Thyroid gland (tissue), 4 donors: ENCODE results near the gene NFYC. TPM values are rescaled to one million over a fixed set of nuclear protein-coding genes. Genes with fewer than 3 reads are reported as not detected.

Experiments used
- DNase-seq, 2 donors: peaks; one replicate each; pipeline ENCODE4 v3.0.0-alpha.2; 2019
- H3K27ac ChIP-seq, 3 donors: fragments of 200-600 bp; sonication (generic); 1 replicate in 2 of 3; 2 replicates in 1 of 3; pipeline ENCODE4 v1.5.1; 2016 to 2019; ENCODE audit warnings: mild to moderate bottlenecking in 1 of 3, moderate library complexity in 1 of 3
- H3K27me3 ChIP-seq: fragments of 200-600 bp; sonication (generic); one replicate; pipeline ENCODE4 v1.5.1; 2019
- H3K36me3 ChIP-seq, 2 donors: fragments of 200-600 bp; sonication (generic); one replicate each; pipeline ENCODE4 v1.5.1; 2016 to 2019
- H3K4me1 ChIP-seq, 2 donors: fragments of 200-600 bp; sonication (generic); one replicate each; pipeline ENCODE4 v1.5.1; 2017 to 2019
- H3K4me3 ChIP-seq, 3 donors: fragments of 200-600 bp; sonication (generic); replicated peaks in 1 of 3; 1 replicate in 2 of 3; 2 replicates in 1 of 3; pipeline ENCODE4 v1.5.1; 2016; ENCODE audit warnings: mild to moderate bottlenecking in 1 of 3
- H3K9me3 ChIP-seq: fragments of 200-600 bp; sonication (generic); one replicate; pipeline ENCODE4 v1.5.1; 2017
- POLR2A ChIP-seq, 2 donors: fragments of 450-650 bp; IDR thresholded peaks; one replicate each; pipeline ENCODE4 v1.6.1; 2017; ENCODE audit warnings: antibody characterized with exemption in 2 of 2, mild to moderate bottlenecking in 2 of 2, moderate library complexity in 1 of 2
- WGBS, 2 donors: methylation state at CpG; one replicate each; pipeline ENCODE4 v1.1.5; 2017; 5-methylcytosine and 5-hydroxymethylcytosine counted together
- intact Hi-C: fragments of 100-400 bp; cut with DNase I; formaldehyde crosslinking; loops from one replicate; pipeline ENCODE4 v1.15.1; 2023
- total RNA-seq, 4 donors: library from RNA; depleted of rRNA; stranded (reverse); fragments of >200 nt; gene quantifications; one replicate each; pipeline ENCODE4 v1.2.3, GENCODE V29; 2016
- TF ChIP-seq, protein P1 (sequence below), 6 experiments: fragments of 200-600 bp in 3 of 6; fragments of 450-650 bp in 3 of 6; sonication (generic) in 3 of 6; IDR thresholded peaks; one replicate each; pipeline ENCODE4 v1.5.1; 2016 to 2019; ENCODE audit warnings: antibody characterized with exemption in 6 of 6, mild to moderate bottlenecking in 2 of 6, inconsistent platforms in 1 of 6, moderate library complexity in 1 of 6

The NFYC gene
- total RNA-seq, 4 donors from 2014 or later, result 70.5 to 175 (median 96.7) TPM

GRCh38 chr1:40676501-40676900 is 15.0 kb upstream of the NFYC start:
- intact Hi-C loops, result no loop called here
- Histone ChIP-seq H3K9me3 (no peaks in the 10 kb centered on the region), H3K4me1 (no peaks in the 10 kb centered on the region), H3K36me3 (no peaks in the 10 kb centered on the region), H3K4me3 (no peak overlapping the region), H3K27me3 (no peaks in the 10 kb centered on the region), H3K27ac (no peak overlapping the region)
- TF ChIP-seq POLR2A (IDR thresholded peaks at IDR 0.05), result no peak
- TF ChIP-seq, protein P1, sequence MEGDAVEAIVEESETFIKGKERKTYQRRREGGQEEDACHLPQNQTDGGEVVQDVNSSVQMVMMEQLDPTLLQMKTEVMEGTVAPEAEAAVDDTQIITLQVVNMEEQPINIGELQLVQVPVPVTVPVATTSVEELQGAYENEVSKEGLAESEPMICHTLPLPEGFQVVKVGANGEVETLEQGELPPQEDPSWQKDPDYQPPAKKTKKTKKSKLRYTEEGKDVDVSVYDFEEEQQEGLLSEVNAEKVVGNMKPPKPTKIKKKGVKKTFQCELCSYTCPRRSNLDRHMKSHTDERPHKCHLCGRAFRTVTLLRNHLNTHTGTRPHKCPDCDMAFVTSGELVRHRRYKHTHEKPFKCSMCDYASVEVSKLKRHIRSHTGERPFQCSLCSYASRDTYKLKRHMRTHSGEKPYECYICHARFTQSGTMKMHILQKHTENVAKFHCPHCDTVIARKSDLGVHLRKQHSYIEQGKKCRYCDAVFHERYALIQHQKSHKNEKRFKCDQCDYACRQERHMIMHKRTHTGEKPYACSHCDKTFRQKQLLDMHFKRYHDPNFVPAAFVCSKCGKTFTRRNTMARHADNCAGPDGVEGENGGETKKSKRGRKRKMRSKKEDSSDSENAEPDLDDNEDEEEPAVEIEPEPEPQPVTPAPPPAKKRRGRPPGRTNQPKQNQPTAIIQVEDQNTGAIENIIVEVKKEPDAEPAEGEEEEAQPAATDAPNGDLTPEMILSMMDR (IDR thresholded peaks at IDR 0.05), result no peak
- 28 to 46% methylated on average over 1 of the region's 1 CpG for WGBS, 2 donors
- no peak for DNase-seq

- Histone ChIP-seq H3K27ac (no peak overlapping the region), H3K4me1 (no peaks in the 10 kb centered on the region), H3K27me3 (no peaks in the 10 kb centered on the region), H3K9me3 (no peaks in the 10 kb centered on the region), H3K4me3 (no peak overlapping the region), H3K36me3 (no peaks in the 10 kb centered on the region)
- TF ChIP-seq, protein P1 (IDR thresholded peaks at IDR 0.05), result no peak
- no peak for TF ChIP-seq POLR2A (IDR thresholded peaks at IDR 0.05)
- 96 to 99% methylated on average over 2 of the region's 2 CpGs for WGBS, 2 donors
- intact Hi-C loops, result no loop called here
- DNase-seq, result no peak
Observed at GRCh38 chr1:40679165-40679953, 12.1 kb upstream of the NFYC start.

DNA sequence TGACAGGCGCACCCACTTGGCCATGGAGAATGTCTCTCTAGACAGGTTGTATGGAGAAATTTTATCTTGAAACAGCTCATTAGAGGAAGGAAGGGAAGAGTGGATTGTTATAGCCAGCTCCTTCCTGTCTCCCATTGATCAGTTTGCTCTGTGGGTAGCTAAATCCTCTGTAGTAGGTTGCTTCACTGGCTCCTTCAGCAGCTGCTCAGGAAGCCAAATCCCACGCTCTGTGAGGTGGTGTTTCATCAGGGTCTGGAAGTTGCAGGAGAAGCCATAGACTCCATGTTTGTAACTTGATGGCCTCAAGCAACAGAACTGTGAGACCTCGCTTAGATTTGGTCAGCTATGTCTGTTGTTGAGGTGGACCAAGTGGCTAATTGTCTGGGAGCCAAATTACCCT is 6.8 kb upstream of the NFYC start:
- WGBS, 2 donors, result 94 to 95% methylated on average over 3 of the region's 3 CpGs
- TF ChIP-seq, protein P1 (IDR thresholded peaks at IDR 0.05), result no peak
- no peak for TF ChIP-seq POLR2A (IDR thresholded peaks at IDR 0.05)
- no peak overlapping the region for H3K4me3 ChIP-seq
- no peak for DNase-seq
- H3K9me3 ChIP-seq, result no peaks in the 10 kb centered on the region
- H3K36me3 ChIP-seq, result no peaks in the 10 kb centered on the region
- H3K27ac ChIP-seq, result no peak overlapping the region
- no peaks in the 10 kb centered on the region for H3K4me1 ChIP-seq
- intact Hi-C loops, result no loop called here
- H3K27me3 ChIP-seq, result no peaks in the 10 kb centered on the region

DNA sequence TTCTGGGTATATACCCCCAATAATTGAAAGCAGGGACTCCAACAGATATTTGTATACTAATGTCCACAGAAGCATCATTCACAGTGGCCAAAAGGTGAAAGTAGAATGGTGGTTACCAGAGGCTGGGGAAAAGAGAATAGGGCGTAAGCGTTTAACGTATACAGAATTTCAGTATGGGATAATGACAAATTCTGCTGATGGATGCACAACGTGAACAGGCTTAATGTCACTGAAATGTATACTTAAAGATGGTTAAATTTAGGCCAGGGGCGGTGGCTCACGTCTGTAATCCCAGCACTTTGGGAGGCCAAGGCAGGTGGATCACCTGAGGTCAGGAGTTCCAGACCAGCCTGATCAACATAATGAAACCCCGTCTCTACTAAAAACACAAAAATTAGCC is 4.4 kb upstream of the NFYC start:
- Histone ChIP-seq H3K4me3 (no peak overlapping the region), H3K27ac (no peak overlapping the region), H3K4me1 (no peaks in the 10 kb centered on the region), H3K36me3 (no peaks in the 10 kb centered on the region), H3K9me3 (no peaks in the 10 kb centered on the region), H3K27me3 (no peaks in the 10 kb centered on the region)
- 94 to 96% methylated on average over 7 of the region's 7 CpGs for WGBS, 2 donors
- intact Hi-C loops, result no loop called here
- no peak for TF ChIP-seq POLR2A (IDR thresholded peaks at IDR 0.05)
- TF ChIP-seq, protein P1 (IDR thresholded peaks at IDR 0.05), result no peak
- DNase-seq, result no peak

DNA sequence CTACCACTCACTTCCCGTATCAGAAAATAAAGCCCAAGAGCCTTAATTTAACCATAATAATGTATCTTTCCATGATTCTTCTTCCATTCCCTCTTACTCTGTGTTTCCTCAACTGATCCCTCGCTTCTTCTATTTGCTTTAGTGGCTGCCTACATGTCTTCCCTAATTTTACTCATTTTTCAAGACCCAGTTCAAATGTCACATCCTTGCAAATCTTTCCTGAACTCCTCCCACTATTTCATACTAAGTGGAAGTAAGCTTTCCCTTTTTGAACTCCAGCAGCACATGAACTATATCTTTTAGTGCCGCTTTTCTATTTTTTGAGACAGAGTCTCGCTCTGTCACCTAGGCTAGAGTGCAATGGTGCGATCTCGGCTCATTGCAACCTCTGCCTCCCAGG is 3.8 kb upstream of the NFYC start:
- H3K4me3 ChIP-seq, result no peak overlapping the region
- H3K27me3 ChIP-seq, result no peaks in the 10 kb centered on the region
- H3K4me1 ChIP-seq, result peaks cover 2 to 3% of the 10 kb centered on the region in 2 donors
- TF ChIP-seq, protein P1 (IDR thresholded peaks at IDR 0.05), result no peak
- TF ChIP-seq POLR2A (IDR thresholded peaks at IDR 0.05), result no peak
- no peak overlapping the region for H3K27ac ChIP-seq
- no peak for DNase-seq
- WGBS, 2 donors, result 97 to 98% methylated on average over 6 of the region's 6 CpGs
- H3K36me3 ChIP-seq, result no peaks in the 10 kb centered on the region
- no peaks in the 10 kb centered on the region for H3K9me3 ChIP-seq
- intact Hi-C loops, result no loop called here
